ENCODE measurements around the gene GALNT15.

The GALNT15 gene

DNA sequence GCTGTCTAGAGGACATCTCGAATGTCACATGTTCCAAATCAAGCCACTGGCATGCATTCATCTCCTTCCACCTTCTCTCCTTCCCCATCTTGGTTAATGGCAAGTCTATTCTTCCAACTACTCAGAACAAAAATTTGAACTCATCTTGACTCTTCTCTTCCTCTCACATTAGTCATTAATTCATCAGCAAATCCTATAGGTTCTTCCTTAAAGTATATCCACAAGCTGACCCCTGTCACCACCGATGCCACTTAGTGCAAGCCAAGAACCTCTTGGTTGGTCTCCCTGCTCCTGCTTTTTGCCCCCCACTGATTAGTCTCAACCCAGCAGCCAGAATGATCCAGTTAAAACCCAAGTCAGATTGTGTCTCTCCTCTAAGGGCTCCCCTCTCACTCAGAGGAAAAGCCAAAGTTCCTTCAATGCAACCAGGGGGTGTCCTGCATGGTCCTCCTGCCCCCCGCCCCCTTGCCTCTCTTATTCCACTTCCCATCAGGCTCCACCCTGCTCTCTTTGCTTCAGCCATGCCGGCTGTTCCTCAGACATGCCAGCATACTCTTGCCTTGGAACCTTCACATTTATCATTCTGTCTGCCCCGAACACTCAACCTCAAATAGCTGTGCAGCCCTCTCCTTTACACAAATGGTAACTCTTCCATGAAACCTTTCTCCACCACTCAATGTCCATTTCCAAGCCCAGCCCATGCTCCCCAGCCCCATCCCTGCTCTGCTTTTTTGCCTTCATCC lies 1.0 kb upstream of the GALNT15 start:
- H3K4me3 ChIP-seq (ENCODE audit: low read depth, low read length): no peak overlapping the region
- in situ Hi-C loops (cut with HindIII; ENCODE audit: low sequenced_read_pairs): no loop called here
- DNase-seq (ENCODE audit: low read depth, low spot score): no peak
- TF ChIP-seq, protein P1, sequence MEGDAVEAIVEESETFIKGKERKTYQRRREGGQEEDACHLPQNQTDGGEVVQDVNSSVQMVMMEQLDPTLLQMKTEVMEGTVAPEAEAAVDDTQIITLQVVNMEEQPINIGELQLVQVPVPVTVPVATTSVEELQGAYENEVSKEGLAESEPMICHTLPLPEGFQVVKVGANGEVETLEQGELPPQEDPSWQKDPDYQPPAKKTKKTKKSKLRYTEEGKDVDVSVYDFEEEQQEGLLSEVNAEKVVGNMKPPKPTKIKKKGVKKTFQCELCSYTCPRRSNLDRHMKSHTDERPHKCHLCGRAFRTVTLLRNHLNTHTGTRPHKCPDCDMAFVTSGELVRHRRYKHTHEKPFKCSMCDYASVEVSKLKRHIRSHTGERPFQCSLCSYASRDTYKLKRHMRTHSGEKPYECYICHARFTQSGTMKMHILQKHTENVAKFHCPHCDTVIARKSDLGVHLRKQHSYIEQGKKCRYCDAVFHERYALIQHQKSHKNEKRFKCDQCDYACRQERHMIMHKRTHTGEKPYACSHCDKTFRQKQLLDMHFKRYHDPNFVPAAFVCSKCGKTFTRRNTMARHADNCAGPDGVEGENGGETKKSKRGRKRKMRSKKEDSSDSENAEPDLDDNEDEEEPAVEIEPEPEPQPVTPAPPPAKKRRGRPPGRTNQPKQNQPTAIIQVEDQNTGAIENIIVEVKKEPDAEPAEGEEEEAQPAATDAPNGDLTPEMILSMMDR (IDR thresholded peaks at IDR 0.05; ENCODE audit: low read depth, low read length): no peak

DNA sequence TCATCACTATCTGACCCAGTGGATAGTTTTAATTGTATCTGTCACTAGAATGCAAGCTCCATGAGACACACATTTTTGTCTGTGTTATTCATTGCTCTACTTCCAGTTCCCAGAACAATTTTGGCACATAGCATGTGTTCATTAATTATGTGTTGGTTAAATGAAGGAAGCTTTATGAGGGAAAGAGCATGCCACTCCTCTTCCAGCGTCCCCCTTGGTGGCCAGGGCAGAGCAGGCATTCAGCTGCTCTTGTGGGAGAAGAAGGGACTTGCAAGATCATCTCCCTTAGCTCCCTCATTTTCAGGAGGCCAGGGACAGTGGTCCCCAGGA lies 489 bp upstream of the GALNT15 start:
- no peak overlapping the region for H3K4me3 ChIP-seq (ENCODE audit: low read depth, low read length)
- TF ChIP-seq, protein P1 (IDR thresholded peaks at IDR 0.05; ENCODE audit: low read depth, low read length): no peak
- in situ Hi-C loops (cut with HindIII; ENCODE audit: low sequenced_read_pairs): no loop called here
- DNase-seq (ENCODE audit: low read depth, low spot score): no peak

DNA sequence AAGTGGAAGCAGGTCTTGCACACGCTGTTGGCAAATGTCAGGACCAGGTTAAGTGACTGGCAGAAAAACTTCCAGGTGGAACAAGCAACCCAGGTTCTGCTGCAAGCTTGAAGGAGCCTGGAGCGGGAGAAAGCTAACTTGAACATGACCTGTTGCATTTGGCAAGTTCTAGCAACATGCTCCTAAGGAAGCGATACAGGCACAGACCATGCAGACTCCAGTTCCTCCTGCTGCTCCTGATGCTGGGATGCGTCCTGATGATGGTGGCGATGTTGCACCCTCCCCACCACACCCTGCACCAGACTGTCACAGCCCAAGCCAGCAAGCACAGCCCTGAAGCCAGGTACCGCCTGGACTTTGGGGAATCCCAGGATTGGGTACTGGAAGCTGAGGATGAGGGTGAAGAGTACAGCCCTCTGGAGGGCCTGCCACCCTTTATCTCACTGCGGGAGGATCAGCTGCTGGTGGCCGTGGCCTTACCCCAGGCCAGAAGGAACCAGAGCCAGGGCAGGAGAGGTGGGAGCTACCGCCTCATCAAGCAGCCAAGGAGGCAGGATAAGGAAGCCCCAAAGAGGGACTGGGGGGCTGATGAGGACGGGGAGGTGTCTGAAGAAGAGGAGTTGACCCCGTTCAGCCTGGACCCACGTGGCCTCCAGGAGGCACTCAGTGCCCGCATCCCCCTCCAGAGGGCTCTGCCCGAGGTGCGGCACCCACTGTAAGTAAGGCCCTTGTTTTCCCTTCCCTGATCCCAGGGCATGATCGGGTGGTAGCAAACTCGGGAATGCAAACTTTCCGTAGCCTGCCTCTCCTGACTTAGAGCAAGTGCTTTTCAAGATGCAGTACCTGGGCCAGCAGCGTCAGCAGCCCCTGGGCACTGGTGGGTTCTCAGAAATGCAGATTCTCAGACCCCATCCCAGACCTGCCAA lies 759 bp downstream of the GALNT15 start:
- in situ Hi-C loops (cut with HindIII; ENCODE audit: low sequenced_read_pairs): no loop called here
- TF ChIP-seq, protein P1 (IDR thresholded peaks at IDR 0.05; ENCODE audit: low read depth, low read length): no peak
- DNase-seq (ENCODE audit: low read depth, low spot score): no peak
- peak overlapping the region; percentile 20 for H3K4me3 ChIP-seq (ENCODE audit: low read depth, low read length)

DNA sequence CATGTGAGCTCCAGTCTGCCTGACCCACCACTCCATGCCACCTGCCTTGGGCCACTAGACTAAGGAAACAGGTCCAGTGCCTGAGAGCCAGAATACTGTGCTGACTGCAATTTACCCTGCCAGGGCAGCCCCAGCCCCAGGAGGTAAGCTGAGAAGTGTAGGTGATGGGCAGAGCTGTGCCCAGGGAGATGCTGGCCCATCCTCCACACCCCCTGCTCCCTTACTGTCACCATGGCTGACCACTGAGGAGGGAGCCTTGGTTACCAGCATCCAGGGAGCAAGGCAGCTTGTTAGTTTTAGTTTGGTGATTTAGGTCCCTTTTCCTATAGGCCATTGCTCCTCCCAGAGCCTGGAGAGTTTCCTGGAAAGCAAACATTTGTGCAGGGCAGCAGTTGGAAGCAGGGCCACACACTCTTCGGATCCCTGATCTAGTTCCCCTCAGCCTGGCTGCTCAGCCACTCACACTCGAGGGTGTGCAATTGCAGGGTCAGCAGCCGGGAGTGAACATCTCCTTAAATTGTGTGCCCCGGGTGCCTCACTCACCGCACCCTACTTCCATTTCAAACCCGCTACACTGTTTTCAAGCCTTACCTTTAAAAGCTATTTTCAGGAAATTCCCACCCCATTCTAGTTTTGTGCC lies 2.0 kb downstream of the GALNT15 start:
- H3K4me3 ChIP-seq (ENCODE audit: low read depth, low read length): peak overlapping the region; percentile 20
- TF ChIP-seq, protein P1 (IDR thresholded peaks at IDR 0.05; ENCODE audit: low read depth, low read length): no peak
- no peak for DNase-seq (ENCODE audit: low read depth, low spot score)
- in situ Hi-C loops (cut with HindIII; ENCODE audit: low sequenced_read_pairs): no loop called here

DNA sequence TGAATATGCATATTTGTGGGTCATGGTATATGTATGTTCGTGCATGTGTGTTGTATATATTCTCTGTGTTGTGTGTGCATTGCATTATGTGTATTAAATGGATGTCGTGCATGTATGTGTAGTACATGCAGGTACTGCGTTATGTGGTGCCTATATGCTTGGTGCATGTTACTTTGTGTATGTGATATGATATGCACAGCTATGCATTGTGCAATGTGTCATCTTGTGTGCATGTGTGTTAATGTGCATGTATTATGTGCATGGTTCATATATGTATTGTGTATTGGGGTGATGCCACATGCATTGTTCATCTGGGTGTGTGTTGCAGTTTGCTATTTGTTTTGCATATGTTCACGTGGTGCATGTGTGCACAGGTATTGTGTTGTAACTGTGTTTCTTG lies 2.9 kb downstream of the GALNT15 start:
- H3K4me3 ChIP-seq (ENCODE audit: low read depth, low read length): peak overlapping the region; percentile 20
- in situ Hi-C loops (cut with HindIII; ENCODE audit: low sequenced_read_pairs): no loop called here
- no peak for DNase-seq (ENCODE audit: low read depth, low spot score)
- TF ChIP-seq, protein P1 (IDR thresholded peaks at IDR 0.05; ENCODE audit: low read depth, low read length): no peak

DNA sequence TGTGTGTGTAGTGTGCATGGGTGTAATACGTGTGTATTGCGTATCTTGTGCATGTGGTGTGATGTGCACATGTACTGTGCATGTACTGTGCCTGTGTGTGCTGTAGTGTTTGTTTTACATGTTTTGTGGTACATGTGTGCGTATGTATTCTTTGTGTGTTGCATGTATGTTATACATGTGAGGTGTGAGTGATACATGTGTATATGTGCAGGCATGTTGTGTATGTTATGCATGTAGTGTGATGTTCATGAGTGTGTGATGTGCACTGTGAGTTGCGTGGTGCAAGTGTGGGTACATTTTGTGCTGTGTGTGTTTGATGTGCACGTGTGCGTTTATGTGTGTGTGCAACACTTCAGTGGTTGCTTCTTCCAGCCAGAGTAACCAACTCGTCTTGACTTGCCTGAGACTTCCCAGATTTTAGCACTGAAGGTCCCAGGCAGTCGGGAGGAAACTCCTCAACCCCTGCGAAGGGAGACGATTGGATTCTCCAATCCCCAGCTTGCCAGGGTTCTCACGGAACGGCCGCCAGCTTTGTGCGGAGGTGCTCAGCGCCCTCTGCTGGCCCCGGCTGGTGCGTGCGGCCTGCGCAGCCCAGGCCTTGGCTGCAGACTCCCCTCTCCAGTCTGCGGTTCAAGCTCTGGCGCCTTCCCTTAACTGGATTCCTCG lies 3.6 kb downstream of the GALNT15 start:
- H3K4me3 ChIP-seq (ENCODE audit: low read depth, low read length): no peak overlapping the region
- DNase-seq (ENCODE audit: low read depth, low spot score): peak; percentile 88
- TF ChIP-seq, protein P1 (IDR thresholded peaks at IDR 0.05; ENCODE audit: low read depth, low read length): peak; percentile 100
- in situ Hi-C loops (cut with HindIII; ENCODE audit: low sequenced_read_pairs): no loop called here
